PFSK-1 (cell line): ENCODE measurements around the gene KAZN.

ENCODE experiments used
- FOXP2 ChIP-seq: optimal IDR thresholded peaks from 2 replicates; pipeline ENCODE3; 2011; ENCODE audit warnings: borderline replicate concordance, control low read depth, inconsistent platforms; ENCODE audit not compliant: insufficient read depth; ENCODE audit errors: extremely low read length, extremely low read depth
- POLR2AphosphoS5 ChIP-seq: IDR thresholded peaks from 2 replicates; pipeline ENCODE4 v1.6.1; 2012; ENCODE audit warnings: low read depth, mild to moderate bottlenecking, control low read depth, low read length, moderate library complexity
- SIN3A ChIP-seq: IDR thresholded peaks from 2 replicates; pipeline ENCODE4 v1.6.1; 2012; ENCODE audit warnings: mild to moderate bottlenecking, low read length, moderate library complexity, borderline replicate concordance; ENCODE audit not compliant: insufficient read depth
- TAF1 ChIP-seq: IDR thresholded peaks from 2 replicates; pipeline ENCODE4 v1.6.1; 2012; ENCODE audit warnings: low read length, control low read depth, borderline replicate concordance; ENCODE audit not compliant: insufficient read depth
- TF ChIP-seq, protein P1 (sequence below), 2 experiments: IDR thresholded peaks; 2 replicates each; pipeline versions ENCODE4 v1.6.1 to v1.8.0; 2011 to 2012; ENCODE audit warnings: low read depth in 2 of 2, low read length in 2 of 2, control low read depth in 1 of 2, inconsistent platforms in 1 of 2, mild to moderate bottlenecking in 1 of 2, moderate library complexity in 1 of 2; ENCODE audit not compliant: insufficient read depth in 1 of 2

Gene KAZN

DNA sequence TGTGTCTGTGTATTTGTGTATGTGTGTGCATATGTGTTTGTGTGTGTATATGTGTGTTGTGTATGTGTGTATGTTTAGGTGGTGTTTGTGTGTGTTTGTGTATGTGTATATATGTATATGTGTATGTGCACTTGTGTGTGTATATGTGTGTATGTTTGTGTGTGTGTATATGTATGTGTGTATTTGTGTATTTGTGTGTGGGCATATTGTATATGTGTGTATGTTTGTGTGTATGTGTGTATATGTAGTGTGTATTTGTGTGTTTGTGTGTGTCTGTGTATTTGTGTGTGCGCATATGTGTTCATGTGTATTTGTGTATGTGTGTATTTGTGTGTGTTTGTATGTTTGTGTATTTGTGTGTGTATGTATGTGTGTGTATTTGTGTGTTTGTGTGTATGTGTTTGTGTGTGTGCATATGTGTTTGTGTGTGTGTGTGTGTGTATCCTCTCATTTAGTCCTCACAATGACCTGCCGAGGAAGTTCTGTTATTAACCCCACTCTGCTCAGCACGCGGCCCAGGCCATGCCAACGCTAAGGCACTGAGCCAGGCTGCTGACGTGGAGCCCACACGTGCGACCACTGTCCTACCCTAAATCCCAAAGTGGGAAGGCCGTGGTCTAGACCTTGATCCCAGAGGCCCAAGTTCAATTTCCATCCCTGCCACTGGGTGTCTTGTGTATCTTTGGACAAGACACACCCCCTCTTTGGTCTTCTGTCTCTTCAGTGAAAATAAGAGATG is 511.8 kb downstream of the KAZN start:
- no peak for TF ChIP-seq SIN3A
- no peak for TF ChIP-seq TAF1
- TF ChIP-seq, protein P1, sequence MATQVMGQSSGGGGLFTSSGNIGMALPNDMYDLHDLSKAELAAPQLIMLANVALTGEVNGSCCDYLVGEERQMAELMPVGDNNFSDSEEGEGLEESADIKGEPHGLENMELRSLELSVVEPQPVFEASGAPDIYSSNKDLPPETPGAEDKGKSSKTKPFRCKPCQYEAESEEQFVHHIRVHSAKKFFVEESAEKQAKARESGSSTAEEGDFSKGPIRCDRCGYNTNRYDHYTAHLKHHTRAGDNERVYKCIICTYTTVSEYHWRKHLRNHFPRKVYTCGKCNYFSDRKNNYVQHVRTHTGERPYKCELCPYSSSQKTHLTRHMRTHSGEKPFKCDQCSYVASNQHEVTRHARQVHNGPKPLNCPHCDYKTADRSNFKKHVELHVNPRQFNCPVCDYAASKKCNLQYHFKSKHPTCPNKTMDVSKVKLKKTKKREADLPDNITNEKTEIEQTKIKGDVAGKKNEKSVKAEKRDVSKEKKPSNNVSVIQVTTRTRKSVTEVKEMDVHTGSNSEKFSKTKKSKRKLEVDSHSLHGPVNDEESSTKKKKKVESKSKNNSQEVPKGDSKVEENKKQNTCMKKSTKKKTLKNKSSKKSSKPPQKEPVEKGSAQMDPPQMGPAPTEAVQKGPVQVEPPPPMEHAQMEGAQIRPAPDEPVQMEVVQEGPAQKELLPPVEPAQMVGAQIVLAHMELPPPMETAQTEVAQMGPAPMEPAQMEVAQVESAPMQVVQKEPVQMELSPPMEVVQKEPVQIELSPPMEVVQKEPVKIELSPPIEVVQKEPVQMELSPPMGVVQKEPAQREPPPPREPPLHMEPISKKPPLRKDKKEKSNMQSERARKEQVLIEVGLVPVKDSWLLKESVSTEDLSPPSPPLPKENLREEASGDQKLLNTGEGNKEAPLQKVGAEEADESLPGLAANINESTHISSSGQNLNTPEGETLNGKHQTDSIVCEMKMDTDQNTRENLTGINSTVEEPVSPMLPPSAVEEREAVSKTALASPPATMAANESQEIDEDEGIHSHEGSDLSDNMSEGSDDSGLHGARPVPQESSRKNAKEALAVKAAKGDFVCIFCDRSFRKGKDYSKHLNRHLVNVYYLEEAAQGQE (IDR thresholded peaks at IDR 0.05; ENCODE audit: insufficient read depth in 1 of 2, low read depth in 2 of 2, low read length in 2 of 2), result no peak
- no peak for TF ChIP-seq FOXP2
- TF ChIP-seq POLR2AphosphoS5, result no peak

DNA sequence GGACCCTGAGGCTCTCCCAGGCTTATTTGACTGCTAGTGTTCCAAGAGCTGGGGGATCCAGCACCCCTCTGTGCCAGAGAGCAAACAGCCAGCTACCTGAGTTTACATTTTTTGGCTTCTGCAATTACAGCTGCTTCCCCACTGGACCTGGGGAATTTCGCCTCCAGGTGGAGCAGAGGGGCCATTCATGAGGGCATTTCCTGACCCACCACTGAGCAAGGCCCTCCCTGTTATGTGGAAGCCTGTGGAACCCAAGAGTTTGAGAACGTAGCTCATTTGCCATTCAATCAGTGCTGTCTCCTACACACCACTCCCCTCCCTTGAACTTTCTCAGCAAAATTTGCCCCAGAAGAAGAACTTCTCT is 512.4 kb downstream of the KAZN start:
- TF ChIP-seq FOXP2, result no peak
- no peak for TF ChIP-seq SIN3A
- TF ChIP-seq POLR2AphosphoS5, result no peak
- TF ChIP-seq TAF1, result no peak
- TF ChIP-seq, protein P1 (IDR thresholded peaks at IDR 0.05; ENCODE audit: insufficient read depth in 1 of 2, low read depth in 2 of 2, low read length in 2 of 2), result no peak

DNA sequence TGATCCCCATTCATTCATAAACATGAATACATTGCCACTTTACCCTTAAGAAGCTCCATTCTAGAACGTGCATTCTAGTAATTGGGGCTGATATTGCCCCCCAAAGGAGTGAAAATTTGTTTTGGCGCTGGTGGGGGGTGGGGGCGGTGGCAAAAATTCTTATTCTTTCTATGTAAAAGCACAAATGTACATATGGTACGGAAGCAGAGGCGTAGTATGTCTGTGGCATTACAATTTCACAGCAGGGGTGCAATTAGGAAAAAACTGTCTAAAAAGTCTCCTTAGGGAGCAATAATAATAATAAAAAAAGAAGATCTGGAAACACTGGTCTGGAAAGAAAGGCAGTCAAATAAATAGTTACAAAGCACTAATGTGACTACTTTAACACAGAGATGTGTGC is 514.7 kb downstream of the KAZN start:
- TF ChIP-seq TAF1 (no peak), SIN3A (no peak), FOXP2 (no peak), POLR2AphosphoS5 (no peak)
- TF ChIP-seq, protein P1 (IDR thresholded peaks at IDR 0.05; ENCODE audit: insufficient read depth in 1 of 2, low read depth in 2 of 2, low read length in 2 of 2), result no peak

DNA sequence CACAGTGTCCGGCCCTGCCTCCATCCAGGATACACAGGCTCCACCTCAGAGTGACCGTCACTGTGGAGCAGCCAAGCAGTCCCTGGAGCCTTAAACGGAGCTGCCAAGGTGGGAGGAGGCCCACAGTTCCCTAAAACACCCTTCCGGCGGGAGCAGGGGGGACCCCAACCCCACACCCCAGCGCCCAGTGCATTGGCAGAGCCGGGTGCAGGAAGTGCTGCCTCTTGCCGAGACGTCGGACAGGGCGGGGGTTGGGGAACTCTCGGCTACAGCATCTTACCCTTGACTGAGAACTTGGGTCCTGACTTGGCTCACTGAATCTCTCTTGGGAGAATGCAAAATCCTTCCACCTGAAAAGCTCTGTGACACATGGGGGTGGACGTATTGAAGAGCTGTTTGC is 516.4 kb downstream of the KAZN start:
- TF ChIP-seq SIN3A, result no peak
- TF ChIP-seq FOXP2, result no peak
- TF ChIP-seq POLR2AphosphoS5, result no peak
- TF ChIP-seq, protein P1 (IDR thresholded peaks at IDR 0.05; ENCODE audit: insufficient read depth in 1 of 2, low read depth in 2 of 2, low read length in 2 of 2), result no peak
- TF ChIP-seq TAF1, result no peak
